ENCODE measurements around the gene ATXN1. TPM values are rescaled to one million over a fixed set of nuclear protein-coding genes. Genes with fewer than 3 reads are reported as not detected.

The ATXN1 gene
- total and polyA plus RNA-seq, 2 experiments from 2014 or later, result 4.8 to 9.1 TPM

- Histone ChIP-seq H3K9me2 (ENCODE audit: insufficient read depth) (no peaks in the 10 kb centered on the region), H3K79me2 (replicated peaks; ENCODE audit: insufficient read depth) (no peaks in the 10 kb centered on the region), H4K20me1 (replicated peaks; ENCODE audit: insufficient read depth) (no peaks in the 10 kb centered on the region), H2AFZ (no peak overlapping the region), H3K4me2 (no peak overlapping the region), H3K27ac (ENCODE audit: low read depth) (no peak overlapping the region), H3K4me3 (no peak overlapping the region), H3F3A (replicated peaks; ENCODE audit: low read depth) (no peaks in the 10 kb centered on the region), H3K4me1 (ENCODE audit: insufficient read depth) (peaks cover 9% of the 10 kb centered on the region; the same call in 1 of the 2 replicates), H3K27me3 (ENCODE audit: insufficient read depth) (no peaks in the 10 kb centered on the region), H3K36me3 (ENCODE audit: insufficient read depth) (no peaks in the 10 kb centered on the region; the same call in 1 of the 2 replicates)
- Mint-ChIP-seq H3K4me3 (no peak overlapping the region), H3K27ac (no peak overlapping the region), H3K9me3 (peaks cover 3% of the 10 kb centered on the region; the same call in 2 of the 3 replicates), H3K36me3 (ENCODE audit: low read depth) (peaks cover 4% of the 10 kb centered on the region; the same call in 2 of the 3 replicates), H3K4me1 (peaks cover 15% of the 10 kb centered on the region), H3K27me3 (ENCODE audit: insufficient read depth, low read depth, poor library complexity) (peaks cover 5% of the 10 kb centered on the region)
- TF ChIP-seq NANOG (IDR thresholded peaks at IDR 0.05; ENCODE audit: borderline replicate concordance) (no peak), EZH2phosphoT487 (IDR thresholded peaks at IDR 0.05; ENCODE audit: unreplicated experiment) (no peak), ZNF114 (CRISPR knock-in tag; IDR thresholded peaks at IDR 0.05) (no peak), STAT1 (IDR thresholded peaks at IDR 0.05; ENCODE audit: unreplicated experiment) (no peak), ETS1 (IDR thresholded peaks at IDR 0.05) (no peak), JUNB (IDR thresholded peaks at IDR 0.05; ENCODE audit: unreplicated experiment) (no peak), ZNF462 (CRISPR knock-in tag; IDR thresholded peaks at IDR 0.05) (no peak), REST (IDR thresholded peaks at IDR 0.05; ENCODE audit: unreplicated experiment) (no peak), CREB1 (CRISPR knock-in tag; IDR thresholded peaks at IDR 0.05; ENCODE audit: low read depth) (no peak), POLR2AphosphoS5 (IDR thresholded peaks at IDR 0.05; ENCODE audit: low read depth) (no peak), ZNF331 (CRISPR knock-in tag; IDR thresholded peaks at IDR 0.05; ENCODE audit: low read depth) (no peak), CTCF (conservative IDR thresholded peaks at IDR 0.05; ENCODE audit: low read depth in 2 of 2) (no peak), EZH2 (IDR thresholded peaks at IDR 0.05; ENCODE audit: low read depth, unreplicated experiment) (no peak)
- DNase-seq (ENCODE audit: low spot score), result no peak
- ATAC-seq, result no peak
These were observed 127.3 kb downstream of the ATXN1 start for GRCh38 chr6:16633961-16634360.

All from GM23338 (cell line).